ENCODE results near the gene WDR83.

The WDR83 gene

DNA sequence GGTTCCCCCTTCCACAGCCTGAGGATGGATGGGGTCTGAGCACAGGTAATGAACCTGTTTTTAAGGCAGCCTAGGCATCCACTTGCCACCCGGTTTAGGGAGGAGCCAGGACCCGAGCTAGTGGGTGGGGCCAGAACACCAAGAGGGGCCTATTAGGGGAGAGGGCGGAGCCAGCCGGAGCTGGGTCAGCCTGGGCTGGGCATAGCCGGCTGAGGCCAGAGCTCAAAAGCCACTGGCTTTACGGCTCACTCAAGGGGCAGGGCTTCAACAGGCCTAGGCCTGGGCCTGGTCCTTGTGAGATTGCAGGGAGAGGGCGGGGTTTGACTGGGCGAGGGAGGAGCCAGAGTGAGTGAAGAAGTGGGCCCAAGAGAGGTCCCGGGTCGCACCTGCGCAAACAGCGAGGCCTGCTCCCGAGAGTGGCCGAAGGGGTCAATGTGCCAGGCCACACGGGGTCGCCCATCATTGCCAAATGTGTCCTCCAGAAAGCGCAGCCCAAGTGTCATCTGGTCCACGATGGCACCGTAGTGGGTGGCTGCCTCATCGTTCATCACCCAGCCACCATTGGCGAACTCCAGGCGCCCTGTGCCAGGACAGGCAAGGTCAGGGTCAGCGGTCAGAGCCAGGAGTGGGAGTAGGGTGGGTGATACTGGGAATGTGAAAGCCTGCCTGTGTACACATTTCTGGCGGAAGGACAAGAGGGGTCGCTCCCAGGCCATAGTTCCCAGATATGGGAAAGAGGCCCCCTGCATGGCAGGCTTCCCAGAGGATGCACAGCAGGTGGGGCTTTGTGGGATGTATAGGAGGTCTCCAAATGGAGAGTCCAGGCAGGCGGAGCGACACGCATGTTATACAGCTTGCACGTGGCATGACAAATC lies 2.0 kb upstream of the WDR83 start:
- Histone ChIP-seq H3K4me1 (ENCODE audit: control insufficient read depth, insufficient read depth, low read length) (peaks cover 15% of the 10 kb centered on the region), H3K27ac (ENCODE audit: low read depth, low read length) (no peak overlapping the region), H3K4me3 (ENCODE audit: low read length) (peak overlapping the region; percentile 82), H3K36me3 (ENCODE audit: control insufficient read depth, insufficient read depth, low read length) (peaks cover 7% of the 10 kb centered on the region), H3K9ac (ENCODE audit: low read length) (no peak overlapping the region), H3K27me3 (ENCODE audit: control insufficient read depth, insufficient read depth, low read length) (no peaks in the 10 kb centered on the region)

GRCh38 chr19:12665281-12665573 lies 1.4 kb upstream of the WDR83 start:
- no peak overlapping the region for H3K27ac ChIP-seq (ENCODE audit: low read depth, low read length)
- no peaks in the 10 kb centered on the region for H3K27me3 ChIP-seq (ENCODE audit: control insufficient read depth, insufficient read depth, low read length)
- H3K4me3 ChIP-seq (ENCODE audit: low read length) = peak overlapping the region; percentile 82
- H3K36me3 ChIP-seq (ENCODE audit: control insufficient read depth, insufficient read depth, low read length) = peaks cover 7% of the 10 kb centered on the region
- H3K4me1 ChIP-seq (ENCODE audit: control insufficient read depth, insufficient read depth, low read length) = peaks cover 17% of the 10 kb centered on the region
- H3K9ac ChIP-seq (ENCODE audit: low read length) = no peak overlapping the region

GRCh38 chr19:12665671-12666264 lies 839 bp upstream of the WDR83 start:
- Histone ChIP-seq H3K4me1 (ENCODE audit: control insufficient read depth, insufficient read depth, low read length) (peaks cover 22% of the 10 kb centered on the region), H3K27ac (ENCODE audit: low read depth, low read length) (no peak overlapping the region), H3K36me3 (ENCODE audit: control insufficient read depth, insufficient read depth, low read length) (peaks cover 7% of the 10 kb centered on the region), H3K9ac (ENCODE audit: low read length) (peak overlapping the region; percentile 66), H3K4me3 (ENCODE audit: low read length) (peak overlapping the region; percentile 82), H3K27me3 (ENCODE audit: control insufficient read depth, insufficient read depth, low read length) (no peaks in the 10 kb centered on the region)

GRCh38 chr19:12667731-12668302 lies 1.2 kb downstream of the WDR83 start:
- peak overlapping the region; percentile 97 for H3K4me3 ChIP-seq (ENCODE audit: low read length)
- no peak overlapping the region for H3K9ac ChIP-seq (ENCODE audit: low read length)
- peaks cover 4% of the 10 kb centered on the region for H3K36me3 ChIP-seq (ENCODE audit: control insufficient read depth, insufficient read depth, low read length)
- no peaks in the 10 kb centered on the region for H3K27me3 ChIP-seq (ENCODE audit: control insufficient read depth, insufficient read depth, low read length)
- peaks cover 22% of the 10 kb centered on the region for H3K4me1 ChIP-seq (ENCODE audit: control insufficient read depth, insufficient read depth, low read length)
- H3K27ac ChIP-seq (ENCODE audit: low read depth, low read length) = no peak overlapping the region

DNA sequence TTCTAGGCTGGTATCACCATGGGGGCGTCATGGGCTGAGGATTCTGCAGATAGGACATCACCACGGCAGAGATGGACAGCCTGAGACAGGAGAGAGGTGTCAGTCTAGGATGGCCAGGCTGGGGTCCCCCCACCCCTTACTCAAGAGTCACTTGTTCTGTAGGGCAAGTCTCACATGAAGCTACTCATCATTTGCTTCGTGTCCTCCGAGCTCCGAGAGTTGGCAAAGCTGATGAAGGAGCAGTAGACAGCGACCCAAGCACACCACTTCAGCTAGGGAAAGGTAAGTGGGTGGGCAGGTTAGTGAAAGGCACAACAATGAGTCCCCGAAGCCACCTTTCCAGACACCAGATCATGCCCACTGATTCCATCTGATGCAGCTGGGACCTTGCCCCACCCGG lies 1.7 kb downstream of the WDR83 start:
- Histone ChIP-seq H3K27me3 (ENCODE audit: control insufficient read depth, insufficient read depth, low read length) (no peaks in the 10 kb centered on the region), H3K4me1 (ENCODE audit: control insufficient read depth, insufficient read depth, low read length) (peaks cover 22% of the 10 kb centered on the region), H3K36me3 (ENCODE audit: control insufficient read depth, insufficient read depth, low read length) (peaks cover 4% of the 10 kb centered on the region), H3K27ac (ENCODE audit: low read depth, low read length) (peak overlapping the region; percentile 99), H3K9ac (ENCODE audit: low read length) (no peak overlapping the region), H3K4me3 (ENCODE audit: low read length) (peak overlapping the region; percentile 97)

DNA sequence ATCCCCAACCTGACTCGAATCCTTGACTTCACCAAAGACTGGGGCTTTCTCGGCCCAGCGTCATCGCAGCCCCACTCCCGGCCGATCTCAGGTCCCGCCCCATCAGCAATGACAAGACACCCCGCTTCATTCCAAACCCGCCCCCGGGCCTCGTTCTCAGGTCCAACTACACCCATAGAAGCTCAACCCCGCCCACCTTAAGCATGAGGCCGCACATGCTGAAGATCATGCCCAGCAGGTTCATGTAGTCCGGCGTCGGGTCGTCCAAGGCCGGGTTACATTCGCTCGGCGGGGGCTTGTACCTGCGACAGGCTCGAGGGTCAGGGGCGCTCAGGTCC lies 2.3 kb downstream of the WDR83 start:
- H3K4me3 ChIP-seq (ENCODE audit: low read length) = peak overlapping the region; percentile 97
- peaks cover 22% of the 10 kb centered on the region for H3K4me1 ChIP-seq (ENCODE audit: control insufficient read depth, insufficient read depth, low read length)
- peak overlapping the region; percentile 99 for H3K27ac ChIP-seq (ENCODE audit: low read depth, low read length)
- peaks cover 5% of the 10 kb centered on the region for H3K36me3 ChIP-seq (ENCODE audit: control insufficient read depth, insufficient read depth, low read length)
- H3K27me3 ChIP-seq (ENCODE audit: control insufficient read depth, insufficient read depth, low read length) = no peaks in the 10 kb centered on the region
- peak overlapping the region; percentile 95 for H3K9ac ChIP-seq (ENCODE audit: low read length)

GRCh38 chr19:12669270-12670158 lies 2.9 kb downstream of the WDR83 start:
- Histone ChIP-seq H3K36me3 (ENCODE audit: control insufficient read depth, insufficient read depth, low read length) (peaks cover 11% of the 10 kb centered on the region), H3K4me3 (ENCODE audit: low read length) (peak overlapping the region; percentile 97), H3K4me1 (ENCODE audit: control insufficient read depth, insufficient read depth, low read length) (peaks cover 22% of the 10 kb centered on the region), H3K27me3 (ENCODE audit: control insufficient read depth, insufficient read depth, low read length) (no peaks in the 10 kb centered on the region), H3K27ac (ENCODE audit: low read depth, low read length) (peak overlapping the region; percentile 99), H3K9ac (ENCODE audit: low read length) (peak overlapping the region; percentile 97)

DNA sequence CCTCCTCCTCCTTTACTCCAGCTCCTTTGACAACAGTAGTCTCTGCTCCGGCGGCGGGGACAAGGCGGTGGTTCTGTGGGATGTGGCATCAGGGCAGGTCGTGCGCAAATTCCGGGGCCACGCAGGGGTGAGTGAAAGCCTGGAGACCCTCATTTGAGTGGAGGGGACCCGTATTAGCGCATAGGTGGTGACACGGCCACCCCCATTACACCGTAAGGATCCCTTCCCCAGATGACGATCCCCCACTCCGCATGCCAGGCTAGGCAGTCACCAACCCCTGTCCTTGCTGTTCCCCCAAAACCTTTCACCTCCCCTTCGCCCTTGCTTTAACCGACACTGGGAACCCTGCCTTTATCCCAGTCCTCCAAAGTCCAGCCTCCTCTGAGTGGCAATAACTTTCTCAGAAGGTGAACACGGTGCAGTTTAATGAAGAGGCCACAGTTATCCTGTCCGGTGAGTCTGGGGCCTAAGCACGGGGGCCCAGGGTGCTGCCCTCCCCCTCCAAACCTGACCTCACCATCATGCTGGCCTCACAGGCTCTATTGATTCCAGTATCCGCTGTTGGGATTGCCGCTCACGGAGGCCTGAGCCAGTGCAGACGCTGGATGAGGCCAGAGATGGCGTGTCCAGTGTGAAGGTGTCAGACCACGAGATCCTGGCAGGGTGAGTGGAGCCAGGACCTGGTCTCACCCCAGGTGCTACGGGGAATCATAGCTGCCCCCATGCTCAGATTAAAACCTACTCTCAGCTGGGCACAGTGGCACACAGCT lies 3.7 kb downstream of the WDR83 start:
- H3K4me1 ChIP-seq (ENCODE audit: control insufficient read depth, insufficient read depth, low read length) = peaks cover 22% of the 10 kb centered on the region
- no peak overlapping the region for H3K27ac ChIP-seq (ENCODE audit: low read depth, low read length)
- peaks cover 11% of the 10 kb centered on the region for H3K36me3 ChIP-seq (ENCODE audit: control insufficient read depth, insufficient read depth, low read length)
- peak overlapping the region; percentile 74 for H3K9ac ChIP-seq (ENCODE audit: low read length)
- no peaks in the 10 kb centered on the region for H3K27me3 ChIP-seq (ENCODE audit: control insufficient read depth, insufficient read depth, low read length)
- H3K4me3 ChIP-seq (ENCODE audit: low read length) = peak overlapping the region; percentile 97

DNA sequence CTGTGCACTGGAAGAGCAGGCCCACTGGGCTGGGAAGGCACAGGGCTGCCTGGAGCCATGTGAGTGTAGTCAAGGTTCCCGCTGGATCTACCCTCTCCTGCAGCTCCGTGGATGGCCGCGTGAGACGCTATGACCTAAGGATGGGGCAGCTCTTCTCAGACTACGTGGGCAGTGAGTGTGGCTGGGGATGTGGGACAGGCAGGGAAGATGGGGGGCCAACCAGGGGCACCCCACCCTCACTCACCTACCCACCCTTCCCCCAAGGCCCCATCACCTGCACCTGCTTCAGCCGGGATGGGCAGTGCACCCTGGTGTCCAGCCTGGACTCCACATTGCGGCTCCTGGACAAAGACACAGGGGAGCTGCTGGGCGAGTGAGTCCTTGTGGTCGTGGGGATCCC lies 6.1 kb downstream of the WDR83 start:
- no peak overlapping the region for H3K27ac ChIP-seq (ENCODE audit: low read depth, low read length)
- H3K4me1 ChIP-seq (ENCODE audit: control insufficient read depth, insufficient read depth, low read length) = peaks cover 13% of the 10 kb centered on the region
- no peak overlapping the region for H3K4me3 ChIP-seq (ENCODE audit: low read length)
- peaks cover 30% of the 10 kb centered on the region for H3K36me3 ChIP-seq (ENCODE audit: control insufficient read depth, insufficient read depth, low read length)
- no peak overlapping the region for H3K9ac ChIP-seq (ENCODE audit: low read length)
- no peaks in the 10 kb centered on the region for H3K27me3 ChIP-seq (ENCODE audit: control insufficient read depth, insufficient read depth, low read length)

- no peak overlapping the region for H3K27ac ChIP-seq (ENCODE audit: low read depth, low read length)
- no peaks in the 10 kb centered on the region for H3K27me3 ChIP-seq (ENCODE audit: control insufficient read depth, insufficient read depth, low read length)
- H3K4me1 ChIP-seq (ENCODE audit: control insufficient read depth, insufficient read depth, low read length) = peaks cover 3% of the 10 kb centered on the region
- H3K4me3 ChIP-seq (ENCODE audit: low read length) = no peak overlapping the region
- no peak overlapping the region for H3K9ac ChIP-seq (ENCODE audit: low read length)
- peaks cover 40% of the 10 kb centered on the region for H3K36me3 ChIP-seq (ENCODE audit: control insufficient read depth, insufficient read depth, low read length)
Measured at GRCh38 chr19:12675399-12675798, 8.8 kb downstream of the WDR83 start.

- peaks cover 40% of the 10 kb centered on the region for H3K36me3 ChIP-seq (ENCODE audit: control insufficient read depth, insufficient read depth, low read length)
- H3K27me3 ChIP-seq (ENCODE audit: control insufficient read depth, insufficient read depth, low read length) = no peaks in the 10 kb centered on the region
- no peaks in the 10 kb centered on the region for H3K4me1 ChIP-seq (ENCODE audit: control insufficient read depth, insufficient read depth, low read length)
- H3K9ac ChIP-seq (ENCODE audit: low read length) = no peak overlapping the region
- H3K27ac ChIP-seq (ENCODE audit: low read depth, low read length) = no peak overlapping the region
- no peak overlapping the region for H3K4me3 ChIP-seq (ENCODE audit: low read length)
Measured at GRCh38 chr19:12675940-12676339, 9.3 kb downstream of the WDR83 start.
